CD4-positive, alpha-beta T cell treated with Interleukin-1 beta for 1 hour (primary cell): ENCODE data around the gene CFAP74.

Source experiments
- DNase-seq, 2 donors: peaks; one replicate each; pipeline ENCODE4 v3.0.0-alpha.2; 2020 to 2022

The CFAP74 gene

DNA sequence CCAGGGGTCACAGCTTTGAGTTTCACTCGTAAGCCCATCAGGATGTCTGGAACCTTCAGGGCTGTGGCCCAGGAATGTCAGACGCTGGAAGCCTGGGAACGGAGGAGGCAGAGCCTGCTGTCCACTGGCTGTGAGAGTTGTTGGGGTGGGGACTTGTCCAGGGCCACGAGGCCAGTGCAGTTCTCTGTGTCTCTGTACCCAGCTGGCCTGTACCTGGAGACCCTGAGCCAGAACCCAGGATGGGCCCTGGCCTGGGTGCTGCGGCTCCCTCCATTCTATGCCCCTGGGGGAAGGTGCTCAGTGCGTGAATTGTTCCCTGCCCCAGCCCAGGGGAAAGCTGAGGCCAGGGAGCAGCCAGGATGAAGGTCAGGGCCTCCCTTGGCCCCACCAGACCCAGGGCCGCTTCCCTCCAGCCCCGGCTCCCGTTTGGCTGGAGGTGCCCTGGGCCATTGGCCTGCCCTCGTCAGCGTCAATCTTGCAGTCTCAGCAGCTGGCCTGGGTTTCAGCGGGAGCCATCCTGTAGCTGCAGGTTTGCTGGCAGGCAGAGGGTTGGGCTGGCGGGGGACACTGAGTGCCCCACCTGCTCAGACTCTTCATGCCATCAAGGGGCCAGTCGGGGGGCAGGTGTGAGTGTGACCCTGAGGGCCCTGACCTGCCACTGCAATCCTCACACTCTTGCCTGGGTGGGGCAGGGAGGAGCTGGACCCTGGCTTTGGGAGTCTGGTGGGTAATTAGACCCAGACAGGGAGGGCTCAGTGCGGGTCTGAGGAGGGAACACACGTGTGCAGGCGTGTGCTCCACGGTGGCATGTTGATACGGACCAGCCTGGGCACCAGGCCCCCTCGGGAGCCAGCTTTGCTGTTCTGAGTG is 89.2 kb downstream of the CFAP74 start:
- DNase-seq: no peak

DNA sequence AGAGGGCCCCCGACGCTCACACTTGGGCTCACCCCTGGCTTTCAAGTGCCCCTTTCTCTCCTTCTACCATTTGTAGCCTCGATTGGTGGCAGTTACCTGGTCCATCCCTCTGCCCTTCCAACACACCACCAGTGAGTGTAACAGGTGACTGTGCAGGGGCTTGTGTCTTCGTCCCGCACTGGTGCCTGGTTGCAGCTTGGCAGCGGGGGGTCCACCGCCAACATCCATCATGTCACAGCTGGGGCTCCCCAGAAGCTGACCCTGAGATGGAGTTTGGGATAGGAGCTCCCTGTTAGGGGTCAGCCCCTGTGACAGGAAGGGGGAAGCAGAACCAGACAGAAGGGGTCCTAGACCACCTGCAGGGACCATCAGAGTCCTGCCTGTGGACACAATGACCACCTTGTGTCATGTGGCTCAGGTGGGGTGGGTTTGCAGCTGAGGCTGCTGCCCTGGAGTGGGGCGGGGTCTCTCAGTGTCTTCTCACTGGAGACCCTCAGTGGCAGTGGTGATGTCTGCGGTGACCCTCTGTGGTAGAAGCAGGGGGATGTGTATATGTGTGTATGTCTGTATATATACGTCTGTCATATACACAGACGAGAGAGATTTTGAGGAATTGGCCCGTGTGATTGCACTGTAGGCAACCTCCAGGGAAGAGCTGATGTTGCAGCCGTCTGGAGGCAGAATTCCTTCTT is 92.1 kb downstream of the CFAP74 start:
- DNase-seq: no peak

DNA sequence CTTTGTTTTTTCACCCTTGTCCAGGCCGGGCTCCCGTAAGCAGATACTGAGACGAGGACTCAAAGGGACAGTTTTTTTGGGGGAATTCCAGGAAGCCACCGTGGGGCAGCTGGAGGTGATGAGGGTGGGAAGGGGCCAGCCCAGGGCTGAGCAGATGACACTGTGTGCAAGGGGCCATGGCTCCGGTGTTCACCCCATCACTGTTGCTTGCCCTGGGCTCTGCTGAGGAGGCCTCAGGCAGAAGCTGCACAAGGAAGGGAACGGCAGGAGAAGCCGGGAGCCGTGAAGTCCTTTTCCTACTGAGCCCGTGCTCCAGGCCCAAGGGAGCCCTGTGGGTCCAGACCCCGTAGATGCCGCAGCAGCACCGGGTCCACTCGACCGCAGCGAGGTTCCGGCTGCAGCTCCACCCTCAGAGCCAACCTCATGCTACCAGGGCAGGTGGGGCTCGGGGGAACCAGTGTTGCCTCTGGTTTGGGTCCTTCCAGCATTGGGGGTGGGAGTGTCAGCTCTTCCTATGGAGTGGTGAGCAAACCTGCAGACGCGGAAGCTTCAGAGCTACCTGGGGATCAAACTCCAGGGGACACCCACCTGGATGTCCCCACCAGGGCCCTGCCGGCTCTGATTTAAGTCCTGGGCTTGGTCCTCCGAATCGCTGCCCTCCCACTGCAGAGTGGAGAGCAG is 92.8 kb downstream of the CFAP74 start:
- no peak for DNase-seq

DNA sequence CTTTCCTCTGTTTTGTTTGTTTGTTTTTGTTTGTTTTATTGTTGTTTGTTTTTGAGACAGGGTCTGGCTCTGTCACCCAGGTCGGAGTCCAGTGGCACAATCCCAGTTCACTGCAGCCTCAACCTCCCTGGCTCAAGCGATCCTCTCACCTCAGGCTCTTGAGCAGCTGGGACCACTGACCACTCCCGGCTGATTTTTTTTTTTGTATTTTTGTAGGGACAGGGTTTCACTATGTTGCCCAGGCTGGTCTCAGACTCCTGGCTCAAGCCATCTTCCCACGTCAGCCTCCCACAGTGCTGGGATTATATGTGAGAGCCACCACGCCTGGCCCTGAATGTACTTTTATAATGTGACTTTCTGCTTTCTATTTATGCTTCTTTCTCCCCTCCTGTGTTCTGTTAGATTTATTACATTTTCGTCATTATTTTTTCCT is 93.5 kb downstream of the CFAP74 start:
- DNase-seq: no peak

DNA sequence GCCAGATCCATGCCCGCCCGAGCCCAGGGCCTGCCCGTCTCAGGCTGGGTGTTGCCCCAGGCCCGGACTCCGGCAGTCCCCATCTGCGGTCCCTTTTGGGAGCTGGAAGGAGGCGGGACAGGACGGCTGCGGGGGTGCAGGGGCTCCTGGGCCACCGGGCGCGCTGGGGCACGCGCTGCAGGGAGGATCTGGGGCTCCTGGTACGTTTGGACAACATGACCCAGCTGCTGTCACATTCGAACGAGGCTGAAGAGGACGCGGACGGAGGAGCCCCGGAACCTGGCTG is 95.1 kb downstream of the CFAP74 start:
- no peak for DNase-seq

DNA sequence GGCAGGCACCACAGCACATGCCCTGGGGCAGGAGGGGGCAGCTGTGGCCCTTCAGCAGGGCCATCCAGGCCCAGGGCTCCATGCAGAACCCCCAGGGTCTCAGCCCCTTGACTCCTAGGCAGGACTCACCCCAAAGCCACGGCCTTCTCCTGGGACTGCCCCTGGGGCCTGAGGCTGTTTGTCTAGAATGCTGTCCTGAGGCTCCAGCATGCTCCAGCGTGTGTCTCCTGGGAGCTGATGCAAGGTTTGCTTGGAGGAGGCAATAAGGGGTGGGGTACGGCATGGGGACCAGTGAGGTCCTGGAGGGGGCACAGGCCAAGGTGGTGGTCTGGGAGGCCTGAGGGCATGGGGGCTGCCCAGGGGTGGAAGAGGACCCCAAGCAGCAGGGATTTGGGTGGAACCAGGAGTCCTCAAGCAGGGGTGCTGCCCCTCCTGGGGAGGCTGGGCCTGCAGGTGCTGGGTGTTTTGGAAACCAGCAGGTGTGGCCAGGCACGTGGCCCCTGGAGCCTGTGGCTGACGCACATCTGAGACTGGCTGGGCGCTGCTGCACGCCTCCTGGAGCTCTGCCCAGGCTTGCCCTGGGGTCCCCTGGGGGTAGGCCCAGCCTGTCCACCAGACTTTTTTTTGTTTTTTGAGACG is 96.4 kb downstream of the CFAP74 start:
- DNase-seq: peak in 1 of 2 donors; percentile 43

DNA sequence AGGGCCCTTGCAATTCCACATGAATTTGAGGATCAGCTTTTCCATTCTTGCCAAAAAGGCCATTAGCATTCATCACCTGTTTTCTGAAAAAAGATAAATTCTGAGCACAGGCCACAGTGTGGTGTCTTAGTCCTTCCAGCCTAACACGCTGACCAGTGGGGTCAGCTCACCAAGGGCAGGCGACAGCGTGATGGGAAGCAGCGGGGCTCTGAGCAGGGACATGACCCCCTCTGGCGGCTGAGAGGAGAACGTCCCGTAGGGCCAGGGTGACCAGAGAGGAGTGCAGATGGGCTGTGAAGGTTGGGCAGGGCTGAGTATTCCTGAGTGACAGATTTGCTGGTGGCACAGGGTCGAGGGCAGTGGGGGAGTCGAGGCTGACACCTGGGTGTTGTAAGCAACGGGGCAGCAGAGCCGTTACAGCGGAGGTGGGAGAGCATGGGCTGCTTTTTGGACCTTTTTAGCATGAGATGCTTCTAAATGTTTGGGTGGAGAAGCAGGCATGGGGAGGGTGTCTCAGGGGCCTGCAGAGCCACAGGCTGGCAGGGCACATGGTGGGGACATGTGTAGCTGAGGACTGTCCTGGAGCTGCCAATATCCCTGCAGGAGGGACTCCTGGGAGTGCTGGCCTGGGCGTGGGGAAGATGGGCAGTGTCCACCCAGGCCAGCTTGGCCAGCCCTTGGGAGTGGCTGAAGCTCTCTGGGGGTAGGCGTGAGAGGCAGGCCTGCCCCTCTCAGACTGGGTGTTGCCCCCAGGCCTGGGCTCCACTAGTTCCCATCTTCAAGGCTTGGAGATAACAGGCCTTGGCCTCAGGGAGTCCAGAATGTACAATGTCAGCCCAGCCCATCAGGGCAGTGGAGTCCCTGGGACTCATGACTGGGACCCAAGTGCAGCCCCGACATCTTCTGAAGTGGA is 97.1 kb downstream of the CFAP74 start:
- peak; percentile 73 to 79 for DNase-seq

DNA sequence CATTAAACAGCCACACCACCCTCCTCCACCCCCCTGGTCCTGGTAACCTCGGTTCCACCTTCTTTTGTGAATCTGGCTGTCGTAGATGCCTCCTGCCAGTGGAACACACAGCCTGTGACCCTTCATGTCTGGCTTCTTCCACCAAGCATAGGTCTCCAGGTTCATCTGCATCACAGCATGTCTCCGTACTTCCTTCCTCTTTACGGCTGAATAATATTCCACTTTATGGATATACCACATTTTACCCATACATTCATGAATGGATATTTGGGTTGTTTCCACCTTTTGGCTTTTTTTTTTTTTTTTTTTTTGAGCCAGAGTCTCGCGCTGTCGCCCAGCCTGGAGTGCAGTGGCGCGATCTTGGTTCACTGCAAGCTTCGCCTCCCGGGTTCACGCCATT is 100.4 kb downstream of the CFAP74 start:
- no peak for DNase-seq

DNA sequence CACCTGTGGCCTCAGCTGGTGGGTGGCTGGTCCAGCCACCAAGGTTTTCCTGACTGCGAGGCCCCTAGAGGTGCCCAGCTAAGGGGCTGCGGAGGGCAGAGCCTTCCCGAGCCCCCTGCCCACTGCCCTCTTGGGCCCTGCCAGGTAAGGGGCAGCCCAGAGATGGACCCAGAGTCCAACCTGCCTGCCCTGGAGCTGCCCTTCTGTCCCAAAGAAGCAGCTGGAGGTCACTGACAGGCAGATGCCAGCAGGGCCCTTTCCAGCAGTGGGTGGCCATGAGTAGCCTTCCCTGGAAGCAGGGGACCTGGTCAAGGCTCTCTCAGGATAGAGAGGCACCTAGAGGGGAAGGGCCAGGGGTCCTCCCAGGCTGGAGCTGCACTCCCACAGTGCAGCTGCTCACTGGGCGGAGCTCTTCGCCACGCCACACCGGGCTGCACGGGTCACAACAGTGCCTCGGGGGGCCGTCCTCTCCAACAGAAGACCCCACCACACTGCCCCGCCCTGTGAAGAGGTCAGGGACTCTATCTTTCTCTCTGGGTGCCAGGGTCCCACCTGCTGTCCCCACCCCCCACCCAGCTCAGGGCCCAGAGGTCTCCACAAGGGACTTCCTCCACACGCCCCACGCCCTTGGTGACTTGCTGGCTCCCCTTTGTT is 101.8 kb downstream of the CFAP74 start:
- no peak for DNase-seq

DNA sequence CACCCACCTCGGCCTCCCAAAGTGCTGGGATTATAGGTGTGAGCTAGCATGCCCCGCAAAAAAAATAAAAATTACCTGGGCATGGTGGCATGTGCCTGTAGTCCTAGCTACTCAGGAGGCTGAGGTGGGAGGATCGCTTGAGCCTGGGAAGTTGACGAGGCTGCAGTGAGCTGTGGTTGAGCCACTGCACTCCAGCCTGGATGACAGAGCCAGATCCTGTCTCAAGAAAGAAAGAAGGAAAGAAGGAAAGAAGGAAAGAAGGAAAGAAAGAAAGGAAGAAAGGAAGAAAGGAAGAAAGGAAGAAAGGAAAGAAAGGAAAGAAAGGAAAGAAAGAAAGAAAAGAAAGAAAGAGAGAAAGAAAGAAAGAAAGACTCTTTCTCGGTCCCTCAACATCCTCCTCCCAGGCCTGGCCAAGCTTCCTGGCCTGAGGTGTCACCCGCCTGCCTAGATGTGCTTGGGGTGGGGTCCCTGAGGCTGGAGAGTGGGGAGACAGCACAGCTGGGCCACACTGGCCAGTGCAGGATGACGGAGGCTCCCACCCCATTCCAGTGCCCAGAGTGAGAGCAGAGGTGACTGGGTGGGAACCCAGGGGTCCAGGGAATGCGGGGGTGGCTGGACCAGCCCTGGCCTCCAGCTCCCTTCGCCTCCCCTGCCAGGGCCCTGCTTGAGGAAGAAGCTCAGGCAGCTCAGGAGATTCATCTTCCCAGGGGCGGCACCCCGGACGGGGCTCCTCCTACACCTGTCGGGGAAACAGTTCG is 102.5 kb downstream of the CFAP74 start:
- no peak for DNase-seq

DNA sequence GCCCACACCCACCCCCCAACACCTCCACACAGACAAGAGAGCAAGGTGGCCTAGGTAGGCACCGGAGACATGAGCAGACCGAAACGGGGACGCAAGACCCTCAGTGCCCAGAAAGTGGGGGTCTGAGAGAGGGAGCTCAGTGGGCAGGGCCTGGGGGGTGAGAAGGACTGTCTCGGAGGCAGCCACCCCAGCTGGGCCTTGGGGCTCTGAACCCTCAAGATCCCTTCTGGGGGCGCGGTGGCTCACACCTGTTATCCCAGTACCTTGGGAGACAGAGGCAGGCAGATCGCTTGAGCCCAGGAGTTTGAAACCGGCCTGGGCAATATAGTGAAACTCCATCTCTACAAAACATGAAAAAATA is 103.6 kb downstream of the CFAP74 start:
- DNase-seq: no peak

DNA sequence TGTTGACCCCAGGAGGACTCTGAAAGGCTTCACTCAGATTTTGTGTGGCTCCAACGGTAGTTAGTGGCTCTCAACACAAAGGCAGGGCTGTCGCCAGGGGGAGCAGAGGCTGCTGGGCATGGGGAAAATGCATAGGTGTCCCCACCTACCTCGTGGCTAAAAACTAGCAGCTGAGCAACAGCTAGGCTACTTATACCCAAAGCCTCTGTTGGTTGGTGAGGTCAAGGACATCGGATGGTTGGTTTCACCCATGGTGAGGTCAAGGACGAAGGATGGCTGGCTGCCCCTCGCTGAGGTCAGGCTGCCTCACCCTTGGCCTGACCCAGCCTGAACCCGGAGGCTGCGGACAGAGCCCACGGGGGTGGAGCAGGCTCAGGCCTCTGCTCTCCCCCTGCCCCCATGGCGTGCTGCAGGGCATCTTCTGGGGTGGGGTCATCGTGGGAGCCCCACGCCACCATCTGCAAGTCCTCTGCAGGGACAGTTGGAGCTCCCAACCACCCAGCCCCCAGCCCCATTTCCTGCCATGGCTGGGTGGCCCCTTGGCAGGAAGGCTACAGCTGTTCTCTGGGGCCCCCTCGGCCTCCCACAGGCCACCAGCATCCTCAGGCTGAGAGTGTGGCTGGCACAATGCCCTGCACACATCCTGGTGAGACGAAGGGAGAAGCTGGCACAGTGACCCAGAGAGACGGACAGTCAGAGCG is 104.2 kb downstream of the CFAP74 start:
- DNase-seq: peak in 1 of 2 donors; percentile 23

DNA sequence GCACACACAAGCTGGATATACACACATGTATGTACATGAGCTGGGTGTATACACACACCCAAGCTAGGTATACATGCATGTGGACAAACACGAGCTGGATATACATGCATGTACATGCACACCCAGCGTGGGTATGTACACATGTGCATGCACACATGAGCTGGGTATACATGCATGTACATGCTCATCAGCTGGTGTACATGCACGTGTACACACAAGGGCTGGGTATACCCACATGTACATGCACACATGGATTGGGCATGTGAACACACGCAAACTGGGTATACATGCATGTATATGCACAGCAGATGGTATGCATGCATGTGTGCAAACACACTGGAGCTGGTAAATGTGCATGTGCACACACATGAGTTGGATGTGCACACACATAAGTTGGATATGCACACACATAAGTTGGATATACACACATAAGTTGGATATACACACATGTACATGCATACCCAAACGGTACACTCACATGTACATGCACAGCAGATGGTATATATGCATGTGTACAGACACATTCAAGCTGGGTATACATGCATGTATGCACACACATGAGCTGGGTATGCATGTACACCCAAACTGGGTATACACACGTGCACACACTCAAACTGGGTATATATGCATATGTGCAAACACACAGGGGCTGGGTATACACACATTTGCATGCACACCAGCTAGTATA is 105.2 kb downstream of the CFAP74 start:
- DNase-seq: no peak

DNA sequence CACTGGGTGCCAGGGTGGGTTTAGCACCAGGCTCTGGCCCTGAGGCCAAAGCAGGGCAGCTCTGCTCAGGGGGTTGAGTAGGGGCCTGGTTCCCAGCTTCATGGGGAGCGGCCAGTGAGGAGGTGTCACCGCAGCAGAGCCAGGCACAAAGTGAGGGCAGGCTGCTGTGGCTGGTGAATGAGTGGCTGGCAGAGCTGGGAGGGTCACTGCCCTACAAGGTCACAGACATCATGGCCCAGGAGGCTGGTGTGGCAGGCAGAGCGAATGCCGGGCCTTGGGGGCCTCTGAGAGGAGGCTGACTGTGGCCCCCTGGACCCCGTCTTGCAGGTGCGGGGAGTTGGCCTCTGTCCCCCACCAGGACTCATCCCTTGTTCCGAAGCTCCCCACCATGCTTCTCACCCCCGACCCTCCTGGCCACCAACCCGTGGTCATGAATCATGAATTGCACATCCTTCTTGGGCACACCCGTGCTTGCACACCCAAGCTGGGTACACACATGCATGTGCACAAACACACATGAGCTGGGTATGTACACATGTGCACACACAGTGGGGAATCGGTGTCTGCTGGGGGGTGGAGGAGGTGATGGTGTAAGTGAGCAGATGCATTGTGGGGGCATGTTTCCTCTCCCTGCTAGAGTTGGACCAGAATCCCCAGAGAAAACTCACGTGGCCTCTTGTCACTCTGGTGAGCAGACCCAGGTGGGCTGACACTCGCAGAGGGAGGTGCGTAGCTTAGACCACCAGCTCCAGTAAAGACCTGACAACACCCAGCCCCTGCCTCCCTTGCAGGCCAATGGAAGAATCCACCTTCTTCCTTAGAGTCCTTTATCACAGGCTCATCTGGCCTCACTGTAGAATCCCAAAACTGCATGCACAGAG is 107.9 kb downstream of the CFAP74 start:
- DNase-seq: no peak

DNA sequence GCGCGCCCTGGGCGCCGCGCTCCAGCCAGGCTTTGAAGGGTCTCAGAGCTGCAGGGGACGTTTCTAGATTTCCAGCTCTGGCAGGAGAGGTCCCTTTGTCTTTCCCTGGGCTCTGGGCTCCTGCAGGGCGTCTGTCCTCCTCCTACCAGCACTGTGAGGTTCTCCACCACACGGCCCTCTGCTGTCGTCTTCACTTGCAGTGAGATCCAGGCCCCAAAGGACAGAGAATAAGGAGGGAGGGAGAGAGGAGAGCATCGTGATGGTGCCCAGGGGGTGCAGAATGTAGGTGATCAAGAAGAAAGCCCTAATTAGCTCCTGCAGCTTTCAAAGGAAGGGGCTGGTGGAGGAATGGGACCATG is 108.5 kb downstream of the CFAP74 start:
- DNase-seq: no peak

DNA sequence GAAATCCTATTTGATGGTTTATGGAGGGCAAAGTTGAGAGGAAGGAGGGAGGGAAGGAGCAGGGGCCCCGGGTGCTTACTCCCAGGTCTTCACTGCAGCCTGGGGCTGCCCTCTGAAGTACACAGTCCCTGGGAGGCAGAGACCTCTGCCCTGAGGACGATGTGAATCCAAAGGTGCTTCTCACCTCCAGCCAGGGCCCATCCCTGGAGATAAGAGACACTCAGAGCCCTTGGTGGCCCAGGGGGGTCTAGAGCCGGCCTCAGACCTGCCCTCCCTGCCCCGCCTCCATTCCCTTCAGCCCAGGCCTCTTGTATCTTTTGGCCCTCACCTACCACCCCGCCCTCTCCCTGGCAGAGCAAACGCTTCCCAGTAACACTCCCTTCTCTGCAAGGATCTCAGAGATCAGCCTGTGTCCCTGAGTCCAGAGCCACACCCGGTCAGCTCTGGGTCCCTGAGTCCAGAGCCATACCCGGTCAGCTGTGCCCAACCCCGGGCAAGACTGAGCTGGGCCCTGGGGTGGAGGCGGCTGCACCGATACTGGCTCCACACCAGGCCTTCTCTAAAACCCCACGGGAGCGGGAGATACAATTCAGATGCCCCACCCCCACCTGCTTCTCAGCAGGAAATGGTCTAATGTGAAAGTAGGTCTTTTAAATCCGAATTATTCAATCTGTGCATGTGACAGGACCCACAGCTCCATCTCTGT is 109.1 kb downstream of the CFAP74 start:
- DNase-seq: no peak

DNA sequence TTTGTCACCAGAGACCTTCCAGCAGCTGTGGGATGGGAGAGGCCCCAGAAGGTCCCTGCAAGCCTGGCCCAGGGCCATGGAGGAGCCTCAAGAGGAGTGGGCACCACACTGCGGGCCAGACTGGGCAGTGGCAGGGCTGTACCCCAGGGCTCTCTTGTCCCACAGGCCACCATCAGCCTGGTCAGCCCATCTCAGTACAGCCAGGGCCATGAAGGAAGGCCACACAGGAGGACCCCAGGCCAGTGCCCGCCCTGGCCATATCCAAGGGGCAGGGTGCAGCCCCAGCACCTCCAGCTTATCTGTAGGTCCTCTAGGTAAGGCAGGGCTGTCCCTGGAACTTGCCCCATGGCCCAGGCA is 109.6 kb downstream of the CFAP74 start:
- DNase-seq: no peak

DNA sequence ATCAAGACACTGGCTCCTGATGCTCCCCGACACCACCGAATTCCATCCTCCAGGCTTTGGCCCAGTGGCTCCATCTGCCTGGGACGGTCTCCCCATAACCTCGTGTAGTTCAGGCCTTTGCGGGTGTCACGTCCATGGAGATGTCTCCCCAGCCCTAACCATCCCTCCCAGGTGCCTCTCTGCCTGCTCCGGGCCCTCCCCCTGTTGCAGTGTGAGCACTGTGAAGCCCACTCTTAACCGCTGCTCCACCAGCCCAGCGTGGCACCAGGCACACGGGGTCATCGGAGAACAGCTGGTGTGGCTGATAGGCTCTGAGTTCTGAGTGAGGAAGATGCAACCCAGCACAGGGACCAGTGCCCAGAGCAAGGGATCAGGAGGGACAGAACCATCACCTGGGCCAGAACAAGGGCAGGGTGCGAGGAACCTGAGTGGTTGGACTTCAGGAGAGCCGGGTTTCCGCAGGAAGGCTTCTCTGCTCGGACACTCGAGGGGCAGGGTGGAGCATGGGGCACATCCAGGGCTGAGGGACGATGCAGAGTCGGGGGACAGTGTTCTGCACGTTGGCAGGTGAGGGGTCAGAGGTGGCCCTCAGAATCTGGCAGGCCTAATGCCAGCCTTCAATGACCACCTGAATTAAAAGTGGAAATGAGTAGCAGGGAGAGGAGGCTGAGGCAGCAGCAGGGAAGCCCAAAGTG is 110.1 kb downstream of the CFAP74 start:
- no peak for DNase-seq
